Measurements from ENCODE around the gene EEPD1.

The EEPD1 gene

GRCh38 chr7:36261019-36261754 lies 108.1 kb downstream of the EEPD1 start:
- Histone ChIP-seq H3K4me3 (ENCODE audit: low read length) (no peak overlapping the region), H3K27me3 (ENCODE audit: insufficient read depth, low read length) (no peaks in the 10 kb centered on the region), H3K9me3 (ENCODE audit: low read length) (no peaks in the 10 kb centered on the region), H2AFZ (ENCODE audit: low read depth, low read length) (no peak overlapping the region), H3K4me1 (ENCODE audit: insufficient read depth, low read length) (peaks cover 18% of the 10 kb centered on the region), H3K36me3 (ENCODE audit: insufficient read depth, low read length) (no peaks in the 10 kb centered on the region)

GRCh38 chr7:36262309-36263094 lies 109.4 kb downstream of the EEPD1 start:
- H3K9me3 ChIP-seq (ENCODE audit: low read length) = no peaks in the 10 kb centered on the region
- H3K27me3 ChIP-seq (ENCODE audit: insufficient read depth, low read length) = no peaks in the 10 kb centered on the region
- H3K36me3 ChIP-seq (ENCODE audit: insufficient read depth, low read length) = no peaks in the 10 kb centered on the region
- H3K4me3 ChIP-seq (ENCODE audit: low read length) = no peak overlapping the region
- H2AFZ ChIP-seq (ENCODE audit: low read depth, low read length) = no peak overlapping the region
- H3K4me1 ChIP-seq (ENCODE audit: insufficient read depth, low read length) = peaks cover 18% of the 10 kb centered on the region

- Histone ChIP-seq H3K9me3 (ENCODE audit: low read length) (no peaks in the 10 kb centered on the region), H3K36me3 (ENCODE audit: insufficient read depth, low read length) (no peaks in the 10 kb centered on the region), H3K4me3 (ENCODE audit: low read length) (no peak overlapping the region), H3K27me3 (ENCODE audit: insufficient read depth, low read length) (no peaks in the 10 kb centered on the region), H2AFZ (ENCODE audit: low read depth, low read length) (no peak overlapping the region), H3K4me1 (ENCODE audit: insufficient read depth, low read length) (peaks cover 15% of the 10 kb centered on the region)
Observed at GRCh38 chr7:36263095-36263484, 110.0 kb downstream of the EEPD1 start.

- Histone ChIP-seq H2AFZ (ENCODE audit: low read depth, low read length) (no peak overlapping the region), H3K4me3 (ENCODE audit: low read length) (no peak overlapping the region), H3K4me1 (ENCODE audit: insufficient read depth, low read length) (peaks cover 8% of the 10 kb centered on the region), H3K9me3 (ENCODE audit: low read length) (no peaks in the 10 kb centered on the region), H3K36me3 (ENCODE audit: insufficient read depth, low read length) (no peaks in the 10 kb centered on the region), H3K27me3 (ENCODE audit: insufficient read depth, low read length) (no peaks in the 10 kb centered on the region)
Observed at GRCh38 chr7:36264123-36264801, 111.2 kb downstream of the EEPD1 start.

- Histone ChIP-seq H3K4me3 (ENCODE audit: low read length) (no peak overlapping the region), H3K4me1 (ENCODE audit: insufficient read depth, low read length) (peaks cover 6% of the 10 kb centered on the region), H3K27me3 (ENCODE audit: insufficient read depth, low read length) (no peaks in the 10 kb centered on the region), H3K9me3 (ENCODE audit: low read length) (no peaks in the 10 kb centered on the region), H3K36me3 (ENCODE audit: insufficient read depth, low read length) (no peaks in the 10 kb centered on the region), H2AFZ (ENCODE audit: low read depth, low read length) (no peak overlapping the region)
Observed at GRCh38 chr7:36264913-36265516, 112.0 kb downstream of the EEPD1 start.

GRCh38 chr7:36265680-36266079 lies 112.6 kb downstream of the EEPD1 start:
- no peak overlapping the region for H3K4me3 ChIP-seq (ENCODE audit: low read length)
- no peaks in the 10 kb centered on the region for H3K36me3 ChIP-seq (ENCODE audit: insufficient read depth, low read length)
- no peaks in the 10 kb centered on the region for H3K4me1 ChIP-seq (ENCODE audit: insufficient read depth, low read length)
- no peaks in the 10 kb centered on the region for H3K9me3 ChIP-seq (ENCODE audit: low read length)
- H2AFZ ChIP-seq (ENCODE audit: low read depth, low read length) = no peak overlapping the region
- H3K27me3 ChIP-seq (ENCODE audit: insufficient read depth, low read length) = no peaks in the 10 kb centered on the region

- no peaks in the 10 kb centered on the region for H3K27me3 ChIP-seq (ENCODE audit: insufficient read depth, low read length)
- H3K4me3 ChIP-seq (ENCODE audit: low read length) = no peak overlapping the region
- no peaks in the 10 kb centered on the region for H3K36me3 ChIP-seq (ENCODE audit: insufficient read depth, low read length)
- H2AFZ ChIP-seq (ENCODE audit: low read depth, low read length) = no peak overlapping the region
- H3K4me1 ChIP-seq (ENCODE audit: insufficient read depth, low read length) = no peaks in the 10 kb centered on the region
- H3K9me3 ChIP-seq (ENCODE audit: low read length) = no peaks in the 10 kb centered on the region
Observed at GRCh38 chr7:36266190-36266589, 113.1 kb downstream of the EEPD1 start.

- no peaks in the 10 kb centered on the region for H3K4me1 ChIP-seq (ENCODE audit: insufficient read depth, low read length)
- no peaks in the 10 kb centered on the region for H3K9me3 ChIP-seq (ENCODE audit: low read length)
- no peak overlapping the region for H3K4me3 ChIP-seq (ENCODE audit: low read length)
- H2AFZ ChIP-seq (ENCODE audit: low read depth, low read length) = no peak overlapping the region
- H3K36me3 ChIP-seq (ENCODE audit: insufficient read depth, low read length) = no peaks in the 10 kb centered on the region
- no peaks in the 10 kb centered on the region for H3K27me3 ChIP-seq (ENCODE audit: insufficient read depth, low read length)
Observed at GRCh38 chr7:36266683-36267082, 113.6 kb downstream of the EEPD1 start.

GRCh38 chr7:36272211-36272566 lies 119.1 kb downstream of the EEPD1 start:
- no peak overlapping the region for H3K4me3 ChIP-seq (ENCODE audit: low read length)
- no peak overlapping the region for H2AFZ ChIP-seq (ENCODE audit: low read depth, low read length)
- H3K36me3 ChIP-seq (ENCODE audit: insufficient read depth, low read length) = no peaks in the 10 kb centered on the region
- H3K4me1 ChIP-seq (ENCODE audit: insufficient read depth, low read length) = peaks cover 6% of the 10 kb centered on the region
- no peaks in the 10 kb centered on the region for H3K9me3 ChIP-seq (ENCODE audit: low read length)
- no peaks in the 10 kb centered on the region for H3K27me3 ChIP-seq (ENCODE audit: insufficient read depth, low read length)

- Histone ChIP-seq H3K4me3 (ENCODE audit: low read length) (no peak overlapping the region), H3K9me3 (ENCODE audit: low read length) (no peaks in the 10 kb centered on the region), H3K36me3 (ENCODE audit: insufficient read depth, low read length) (no peaks in the 10 kb centered on the region), H3K4me1 (ENCODE audit: insufficient read depth, low read length) (peaks cover 8% of the 10 kb centered on the region), H3K27me3 (ENCODE audit: insufficient read depth, low read length) (no peaks in the 10 kb centered on the region), H2AFZ (ENCODE audit: low read depth, low read length) (no peak overlapping the region)
Observed at GRCh38 chr7:36272567-36273269, 119.7 kb downstream of the EEPD1 start.

GRCh38 chr7:36273836-36274235 lies 120.8 kb downstream of the EEPD1 start:
- Histone ChIP-seq H3K36me3 (ENCODE audit: insufficient read depth, low read length) (no peaks in the 10 kb centered on the region), H3K9me3 (ENCODE audit: low read length) (no peaks in the 10 kb centered on the region), H3K27me3 (ENCODE audit: insufficient read depth, low read length) (no peaks in the 10 kb centered on the region), H3K4me3 (ENCODE audit: low read length) (no peak overlapping the region), H2AFZ (ENCODE audit: low read depth, low read length) (no peak overlapping the region), H3K4me1 (ENCODE audit: insufficient read depth, low read length) (peaks cover 13% of the 10 kb centered on the region)

- no peak overlapping the region for H3K4me3 ChIP-seq (ENCODE audit: low read length)
- H3K9me3 ChIP-seq (ENCODE audit: low read length) = no peaks in the 10 kb centered on the region
- H3K27me3 ChIP-seq (ENCODE audit: insufficient read depth, low read length) = no peaks in the 10 kb centered on the region
- H3K36me3 ChIP-seq (ENCODE audit: insufficient read depth, low read length) = no peaks in the 10 kb centered on the region
- H2AFZ ChIP-seq (ENCODE audit: low read depth, low read length) = no peak overlapping the region
- H3K4me1 ChIP-seq (ENCODE audit: insufficient read depth, low read length) = peaks cover 25% of the 10 kb centered on the region
Observed at GRCh38 chr7:36275735-36276284, 122.8 kb downstream of the EEPD1 start.

Data from neuron (in vitro differentiated cells).